Measurements from ENCODE around the gene EML3.
A peak's percentile ranks its signal among the peaks of the same experiment; 100 is the strongest.
"Not testable (repeated sequence)": the region's sequence is repeated elsewhere in the genome, so short reads cannot be mapped to it uniquely, and the experiment has no call there.

The EML3 gene

DNA sequence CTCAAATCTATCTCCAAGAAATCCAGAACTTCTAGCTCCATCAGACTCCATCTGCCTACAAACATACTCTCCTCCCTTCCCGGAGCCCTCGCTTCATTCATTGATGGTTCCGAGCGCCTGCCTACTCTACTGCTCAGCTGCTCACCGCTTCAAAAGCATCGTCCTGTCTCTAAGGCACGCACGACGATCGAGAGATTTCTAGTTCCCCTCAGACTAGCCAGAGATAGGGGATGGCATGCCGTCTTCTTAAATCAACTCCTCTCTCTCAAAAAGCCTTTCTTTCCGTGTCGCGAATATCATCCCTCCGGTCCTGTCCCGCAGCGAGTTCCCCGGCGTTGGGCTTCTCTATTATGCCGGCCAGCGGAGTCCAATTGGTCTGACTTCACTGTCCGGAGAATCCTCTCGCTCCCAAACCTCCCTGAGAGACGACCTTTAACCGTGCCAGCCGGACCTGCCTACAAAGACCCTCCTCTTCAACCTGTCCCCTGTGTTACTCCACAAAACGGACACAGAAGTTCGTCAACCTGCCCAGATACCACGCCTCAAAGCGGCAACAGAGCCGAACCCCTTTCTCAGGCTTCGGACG lies 39.5 kb downstream of the EML3 start:
- DNase-seq (ENCODE audit: low spot score) (no peak), FAIRE-seq (no peak)

DNA sequence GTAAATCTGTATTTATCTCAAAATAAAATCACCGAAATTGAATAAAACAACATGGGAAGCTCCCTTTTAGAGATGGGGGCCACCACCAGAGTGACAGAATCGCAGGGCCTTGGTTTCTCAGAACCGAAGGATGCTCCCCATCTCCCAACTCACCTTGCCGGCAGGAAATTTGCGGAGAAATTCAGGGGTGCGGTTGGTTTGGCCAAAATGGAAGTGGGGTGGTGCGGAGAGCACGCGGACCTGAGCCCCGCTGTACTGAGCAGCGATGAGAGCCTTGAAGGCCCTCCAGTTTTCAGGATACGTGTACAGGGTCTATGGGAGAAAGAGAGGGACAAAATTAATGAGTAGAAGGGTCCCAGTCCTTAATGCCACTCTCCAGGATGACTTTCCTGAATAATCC lies 40.1 kb downstream of the EML3 start:
- FAIRE-seq (no peak), DNase-seq (ENCODE audit: low spot score) (no peak)

DNA sequence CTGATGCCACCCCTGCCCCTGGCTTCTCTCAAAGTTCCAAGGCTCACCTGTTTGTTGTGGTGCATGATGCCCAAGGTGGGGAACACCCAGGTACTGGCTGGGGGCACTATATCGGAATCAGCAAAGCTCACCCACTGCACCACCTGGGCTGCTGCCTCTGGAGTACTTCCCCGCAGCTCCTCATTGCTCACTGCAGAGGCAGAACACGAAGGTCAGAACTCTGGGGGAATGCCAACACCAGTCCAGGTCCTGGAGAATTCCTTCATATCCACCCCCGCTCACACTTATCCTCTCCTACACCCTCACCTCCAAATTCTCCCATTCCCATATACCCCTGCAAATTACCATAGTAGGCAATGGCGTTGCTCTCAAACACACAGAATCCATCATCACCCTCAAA lies 41.1 kb downstream of the EML3 start:
- FAIRE-seq; DNase-seq (ENCODE audit: low spot score): not testable (repeated sequence)

DNA sequence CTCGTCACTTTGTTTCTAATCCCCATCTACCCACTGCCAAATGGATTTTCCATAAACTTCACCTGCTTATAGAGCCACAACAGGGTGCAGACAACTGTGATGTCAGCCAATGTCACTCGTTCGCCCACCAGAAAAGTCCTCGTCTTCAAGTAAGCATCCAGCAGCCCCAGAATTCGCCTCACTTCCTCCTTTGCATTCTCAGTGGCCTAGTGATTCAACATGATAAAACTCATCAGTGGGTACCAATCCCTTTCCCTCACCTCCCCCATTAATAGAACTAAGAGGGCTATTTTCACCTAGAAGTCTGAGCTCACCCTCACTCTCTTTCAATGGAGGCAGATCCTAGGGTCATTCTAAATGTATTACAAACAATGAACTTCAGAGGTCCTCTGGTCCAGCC lies 41.7 kb downstream of the EML3 start:
- FAIRE-seq, result not testable (repeated sequence)

DNA sequence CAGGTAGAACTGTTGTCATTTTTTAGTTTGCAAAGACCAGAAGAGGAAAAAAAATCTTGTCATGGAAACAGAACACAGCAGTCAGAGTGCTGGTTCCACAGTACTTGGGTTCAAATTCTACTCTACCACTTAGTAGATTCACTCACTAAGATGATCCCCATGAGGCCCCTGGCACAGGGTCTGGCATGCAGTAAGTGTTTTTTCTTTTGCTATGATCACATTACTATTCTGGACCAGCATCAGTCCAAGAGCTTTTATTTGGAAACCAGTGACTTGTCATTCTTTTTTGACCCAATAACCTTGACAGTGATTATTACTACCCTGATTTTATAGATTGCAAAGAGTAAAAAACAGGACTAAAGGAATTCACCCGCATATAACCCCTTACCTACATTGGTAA lies 43.0 kb downstream of the EML3 start:
- FAIRE-seq (no peak), DNase-seq (ENCODE audit: low spot score) (no peak)

More for the DNA sequence above, 41.7 kb downstream of the EML3 start:
- not testable (repeated sequence) for DNase-seq (ENCODE audit: low spot score)

DNA sequence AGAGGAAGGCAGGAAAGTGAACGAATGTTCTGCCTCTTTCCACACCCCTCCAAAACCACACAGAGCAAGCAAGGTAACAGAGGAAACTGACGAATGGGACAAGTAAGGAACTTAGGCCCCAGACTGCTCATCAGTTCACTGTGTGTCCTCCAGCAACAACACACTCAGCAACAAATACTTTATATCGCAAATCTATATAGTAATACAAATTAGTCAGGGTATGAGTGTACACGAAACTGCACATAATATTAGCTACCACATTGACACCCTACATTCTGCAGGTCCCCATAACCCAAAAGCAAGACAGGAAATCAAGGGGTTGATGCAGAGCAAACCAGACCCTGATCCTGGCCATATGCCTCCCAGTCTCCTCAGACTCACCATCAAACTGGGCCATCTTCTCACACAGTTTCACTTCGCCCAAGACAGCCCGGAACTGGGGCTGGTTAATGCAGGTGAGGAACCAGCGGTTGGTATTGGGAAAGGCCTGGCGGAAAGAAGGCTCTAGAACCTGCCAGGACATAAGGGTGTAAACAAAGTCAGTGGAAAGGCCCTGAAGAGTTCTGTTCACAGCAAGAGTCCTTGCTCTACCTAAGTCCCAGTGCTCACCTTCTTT lies 45.4 kb downstream of the EML3 start:
- FAIRE-seq, result no peak
- DNase-seq (ENCODE audit: low spot score), result no peak

DNA sequence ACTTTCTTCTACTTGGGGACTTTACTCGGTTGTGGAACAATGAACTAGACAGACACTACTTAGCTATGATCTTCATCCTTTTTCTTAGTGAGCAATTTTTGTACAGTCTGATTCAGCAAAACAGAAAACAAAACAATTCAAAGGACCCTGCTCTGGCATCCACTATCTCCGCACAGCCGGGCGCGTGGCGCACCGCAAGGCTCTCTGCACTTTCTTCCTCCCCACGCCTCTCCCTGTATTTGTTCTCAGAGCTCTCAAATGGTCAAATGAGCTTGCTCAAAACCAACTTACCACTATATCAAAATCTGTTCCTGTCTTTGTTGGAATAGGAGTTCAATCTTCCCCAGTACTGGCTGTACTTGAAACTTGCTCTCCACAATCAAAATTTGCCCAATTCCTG lies 46.3 kb downstream of the EML3 start:
- no peak for DNase-seq (ENCODE audit: low spot score)
- no peak for FAIRE-seq

DNA sequence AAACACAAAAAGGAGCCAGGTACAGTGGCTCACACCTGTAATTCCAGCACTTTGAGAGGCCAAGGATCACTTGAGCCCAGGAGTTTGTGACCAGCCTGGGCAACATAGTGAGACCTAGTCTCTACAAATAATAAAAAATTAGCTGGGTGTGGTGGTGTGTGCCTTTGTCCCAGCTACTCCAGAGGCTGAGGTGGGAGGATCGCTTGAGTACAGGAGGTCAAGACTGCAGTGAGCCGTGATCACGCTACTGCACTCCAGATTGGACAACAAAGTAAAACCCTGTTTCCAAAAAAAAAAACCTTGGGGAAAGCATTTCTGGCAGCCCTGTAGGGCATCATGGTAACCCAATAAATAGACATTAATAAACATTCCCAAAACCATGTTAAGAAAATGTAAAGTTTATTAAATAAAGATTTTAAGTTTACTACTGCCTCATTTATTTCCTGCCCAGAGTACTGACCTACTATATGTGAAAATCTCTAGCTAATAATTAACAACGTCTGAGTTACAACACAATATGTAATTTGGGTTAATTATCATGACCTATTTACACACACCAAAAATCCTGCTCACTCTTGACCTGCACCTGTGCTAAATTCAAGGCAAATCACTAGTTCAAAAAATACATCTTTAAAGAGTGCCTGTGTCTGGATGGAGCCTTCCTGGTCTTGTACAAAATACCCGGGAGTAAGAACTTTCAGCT lies 47.3 kb downstream of the EML3 start:
- DNase-seq (ENCODE audit: low spot score) (no peak), FAIRE-seq (no peak)

DNA sequence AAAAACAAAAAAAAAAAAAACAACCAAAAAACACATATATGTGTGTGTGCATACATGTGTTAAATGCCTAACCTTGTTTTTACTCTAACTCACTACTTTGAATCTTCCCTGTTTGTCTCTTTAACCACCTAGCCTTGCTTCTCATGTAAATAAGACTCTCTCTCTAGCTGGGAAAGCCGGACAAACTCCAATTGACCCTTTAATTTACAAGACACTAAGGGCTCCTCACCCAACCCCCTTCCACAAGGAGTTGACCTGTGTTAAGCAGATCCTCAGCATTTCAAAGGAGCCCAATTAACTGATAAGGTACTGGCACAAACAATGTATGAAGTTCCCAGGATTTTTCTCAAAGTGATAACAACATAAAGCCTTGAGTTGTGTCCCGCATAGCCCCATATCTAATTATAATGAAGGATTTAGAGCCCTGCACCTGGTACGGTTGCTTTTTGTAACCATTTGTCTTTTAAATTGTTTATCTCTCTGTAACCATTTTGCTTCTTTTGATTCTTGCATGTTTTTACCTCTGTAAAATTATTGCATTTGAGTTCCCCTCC lies 50.8 kb downstream of the EML3 start:
- FAIRE-seq; DNase-seq (ENCODE audit: low spot score): not testable (repeated sequence)

DNA sequence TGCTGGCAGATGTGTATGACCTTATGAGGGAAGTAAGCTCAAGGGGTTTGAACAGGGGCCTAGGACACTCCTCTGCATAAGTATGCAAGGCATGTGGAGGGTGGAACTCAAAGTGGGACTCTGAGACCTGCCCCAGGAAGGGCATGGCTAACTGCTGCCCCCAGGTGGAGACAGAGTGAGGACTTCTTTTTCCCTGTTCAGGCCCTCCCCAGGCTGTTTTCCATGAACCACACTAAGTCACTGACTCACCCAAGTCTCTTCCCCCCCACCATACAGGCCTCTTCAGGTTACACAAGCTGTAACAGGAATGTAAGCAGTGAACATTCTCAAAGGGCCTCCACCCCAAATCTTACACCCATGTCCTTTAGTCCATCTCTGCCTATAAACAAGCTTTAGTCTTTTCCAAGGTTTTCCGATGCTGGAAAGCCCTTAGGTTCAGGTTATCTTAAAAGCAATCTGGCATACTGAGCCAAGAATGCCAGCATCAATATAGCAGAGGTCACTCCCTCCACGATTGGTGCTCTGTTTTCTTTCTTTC lies 51.9 kb downstream of the EML3 start:
- no peak for FAIRE-seq
- peak; percentile 85 for DNase-seq (ENCODE audit: low spot score)

DNA sequence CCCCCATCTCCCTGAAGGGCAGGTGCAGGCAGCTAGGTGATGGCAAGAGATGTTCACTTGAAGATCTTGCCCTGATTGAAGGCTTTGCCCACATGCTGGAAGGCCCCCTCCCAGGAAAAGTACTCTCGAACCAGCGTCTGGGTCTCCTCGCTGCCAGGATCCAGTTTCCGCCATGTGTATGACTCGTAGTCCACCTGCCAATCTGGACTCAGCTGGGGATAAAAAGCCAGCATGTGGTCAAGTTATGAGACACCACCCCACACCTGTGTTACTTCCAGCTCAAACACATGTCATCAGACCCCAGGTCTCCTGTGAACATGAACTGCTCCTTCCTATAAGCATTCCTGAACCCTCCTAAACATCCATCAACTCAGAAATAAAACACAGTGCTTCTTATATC lies 52.9 kb downstream of the EML3 start:
- not testable (repeated sequence) for DNase-seq (ENCODE audit: low spot score); FAIRE-seq

DNA sequence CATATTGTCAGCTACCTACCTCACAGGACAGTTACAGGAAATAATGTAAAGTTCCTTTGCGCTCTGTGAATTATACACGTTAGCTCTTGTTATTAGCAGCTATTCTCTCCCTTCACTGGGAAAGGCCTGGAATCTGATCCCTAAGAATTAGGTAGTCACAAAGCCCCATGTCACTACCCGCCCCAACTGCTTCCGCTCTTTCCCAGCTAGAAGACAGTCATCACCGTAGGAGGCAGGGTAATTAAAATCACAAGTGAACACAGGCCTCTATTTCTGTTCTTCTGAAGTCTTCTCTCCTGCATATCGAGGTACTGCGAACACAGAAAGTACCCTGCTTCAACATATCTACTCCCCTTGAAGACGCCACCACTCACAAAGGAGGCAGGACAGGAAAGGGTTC lies 53.4 kb downstream of the EML3 start:
- DNase-seq (ENCODE audit: low spot score) (no peak), FAIRE-seq (no peak)

DNA sequence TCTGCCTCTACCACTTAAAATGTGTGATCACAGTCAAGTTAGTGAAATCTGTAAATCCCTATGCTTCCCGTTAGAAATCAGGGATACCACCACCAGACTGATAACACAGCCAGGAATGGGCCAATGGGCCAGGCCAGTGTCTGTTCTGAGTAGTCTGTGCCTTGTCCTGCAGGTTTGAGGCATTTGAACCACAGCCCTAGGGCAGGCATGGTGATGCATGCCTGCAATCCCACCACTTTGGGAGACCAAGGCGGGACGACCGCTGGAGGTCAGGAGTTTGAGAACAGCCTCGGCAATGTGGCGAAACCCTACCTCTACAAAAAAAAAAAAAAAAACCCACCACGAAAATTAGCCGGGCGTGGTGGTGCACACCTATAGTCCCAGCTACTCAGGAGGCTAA lies 53.9 kb downstream of the EML3 start:
- FAIRE-seq (no peak), DNase-seq (ENCODE audit: low spot score) (no peak)

DNA sequence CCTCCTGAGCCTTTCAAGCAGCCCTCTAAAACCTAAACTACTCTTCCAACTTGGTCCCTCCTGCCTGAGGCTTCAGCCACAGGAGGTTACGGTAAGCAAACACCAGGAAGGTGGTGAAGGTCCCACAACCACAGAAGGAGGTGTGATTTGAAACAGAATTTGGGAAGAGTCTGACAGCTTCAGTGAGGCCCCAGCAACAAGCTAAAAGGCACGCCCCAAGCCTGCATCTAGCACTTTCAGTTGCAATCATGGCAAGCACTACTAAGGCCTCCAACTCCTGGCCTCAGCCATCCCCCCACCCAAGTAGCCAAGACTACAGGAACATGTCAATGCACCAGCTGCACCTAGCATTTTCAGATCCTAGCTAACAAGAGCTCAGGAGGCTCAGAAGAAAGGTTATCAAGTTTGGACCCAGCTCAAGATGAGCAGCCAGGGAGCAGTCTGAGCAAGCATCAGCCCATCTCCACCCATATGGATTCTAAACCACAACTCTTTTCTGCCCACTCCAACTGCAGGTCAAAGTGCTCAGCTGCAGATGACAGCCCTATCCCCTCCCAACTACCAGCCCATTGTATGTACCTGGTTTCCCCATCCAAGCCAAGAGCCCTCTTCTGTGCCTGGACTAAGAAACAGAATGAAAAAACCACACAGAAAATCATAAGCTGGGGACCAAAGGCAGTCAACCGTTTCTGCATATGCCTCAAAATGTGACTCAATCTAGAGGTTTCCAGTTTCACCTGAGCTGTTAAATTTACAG lies 55.5 kb downstream of the EML3 start:
- DNase-seq (ENCODE audit: low spot score) (no peak), FAIRE-seq (no peak)

DNA sequence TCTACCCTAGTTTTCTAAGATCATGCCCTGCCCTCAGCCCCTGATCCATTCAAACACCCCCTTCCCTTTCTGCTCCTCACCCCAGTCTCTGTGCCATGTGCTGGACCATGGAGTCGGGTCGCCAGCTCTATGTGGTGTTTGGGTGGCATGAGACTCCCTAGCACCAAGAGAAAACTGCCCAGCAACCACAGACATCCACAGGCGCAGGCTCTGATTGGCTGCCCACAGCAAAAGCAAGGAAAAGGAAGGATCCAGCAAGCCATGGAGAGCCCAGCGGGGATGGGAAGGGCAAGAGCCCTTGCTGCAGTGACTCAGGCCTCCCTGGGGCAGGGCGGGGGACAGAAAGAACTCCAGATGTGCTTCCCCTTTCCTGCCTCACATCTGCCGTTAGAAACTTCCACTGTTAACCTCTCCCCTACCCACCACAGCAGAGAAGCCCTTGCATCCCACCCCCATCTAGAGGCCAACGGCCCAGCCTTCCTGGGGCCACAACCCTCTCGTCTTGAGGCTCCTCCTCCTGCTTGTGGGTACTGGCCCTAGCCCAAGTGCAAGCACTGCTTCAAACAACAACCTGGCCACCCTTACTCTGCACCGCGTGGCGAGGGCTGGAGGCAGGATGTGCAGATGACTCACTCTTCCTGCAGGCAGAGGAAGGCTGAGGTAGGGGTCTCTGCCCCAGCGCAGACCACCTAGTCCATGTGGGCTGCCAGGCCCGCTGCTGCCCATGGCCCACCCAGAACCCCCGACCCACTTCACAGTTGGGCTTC lies 56.3 kb downstream of the EML3 start:
- DNase-seq (ENCODE audit: low spot score) (peak; percentile 94), FAIRE-seq (peak; percentile 9)

DNA sequence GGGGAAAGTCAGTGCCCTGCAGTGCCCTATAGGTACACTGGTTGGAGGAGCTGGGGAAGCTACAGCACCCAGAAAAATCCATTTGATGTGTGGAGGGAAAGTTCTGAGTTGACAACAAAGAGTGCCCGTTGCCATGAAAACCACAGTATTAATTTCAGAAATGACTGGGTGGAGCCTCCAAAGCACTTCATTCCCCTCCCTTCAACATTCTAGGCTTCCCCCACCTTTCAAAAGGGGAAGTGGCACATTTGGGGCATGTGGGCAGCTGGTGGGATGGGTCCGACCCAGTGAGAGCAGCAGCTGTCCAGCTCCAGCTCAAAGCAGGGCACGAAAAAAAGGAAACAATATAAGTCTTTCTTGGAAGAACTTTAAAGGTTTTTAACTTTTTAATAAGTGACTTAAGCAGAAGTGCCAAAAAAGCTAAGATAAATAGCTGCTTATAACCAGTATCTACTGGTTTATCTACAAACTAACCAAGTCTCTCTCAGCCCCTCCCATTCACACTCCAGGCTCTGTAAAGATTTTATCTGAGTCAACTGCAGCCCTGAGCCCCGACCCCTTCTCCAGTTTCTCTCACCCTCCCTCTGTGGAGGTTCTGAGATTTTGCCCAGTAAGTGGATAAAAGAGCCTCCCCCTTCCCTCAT lies 57.0 kb downstream of the EML3 start:
- no peak for DNase-seq (ENCODE audit: low spot score)
- FAIRE-seq, result no peak

DNA sequence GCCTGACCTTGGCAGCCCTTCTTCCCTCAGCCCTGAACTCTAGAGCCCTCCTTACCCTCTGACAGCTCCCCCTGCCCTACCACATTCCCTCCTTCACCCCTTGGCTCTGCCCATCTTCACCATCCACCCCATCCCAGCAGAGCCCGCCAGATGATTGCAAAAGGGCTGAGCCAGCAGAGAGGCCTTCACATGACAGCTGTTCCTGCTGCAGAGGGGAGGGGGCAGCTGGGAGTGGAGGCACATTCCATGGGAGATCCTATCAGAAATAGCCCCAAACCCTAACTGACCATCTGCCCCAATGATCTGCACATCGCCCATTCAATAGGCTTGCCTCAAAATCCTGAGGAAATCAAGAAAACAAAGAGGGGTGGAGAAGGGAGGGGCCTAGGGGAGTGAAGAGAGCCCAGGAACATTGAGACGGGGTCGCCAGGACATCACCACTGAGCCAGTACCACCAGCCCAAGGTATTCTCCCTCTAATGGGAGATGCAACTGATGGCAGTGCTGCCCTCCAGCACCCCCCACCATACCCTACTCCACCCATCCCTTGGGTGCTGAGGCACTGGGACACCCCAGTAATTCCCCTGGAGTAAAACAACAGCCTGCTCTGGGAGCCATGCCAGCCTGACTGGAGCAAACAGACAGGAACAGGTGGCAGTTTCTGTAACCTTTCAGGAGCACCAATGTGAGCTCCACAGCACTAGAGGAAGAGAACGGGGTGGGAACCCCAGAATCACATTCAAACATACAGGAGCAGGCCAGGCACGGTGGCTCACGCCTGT lies 58.0 kb downstream of the EML3 start:
- no peak for FAIRE-seq
- DNase-seq (ENCODE audit: low spot score), result no peak

DNA sequence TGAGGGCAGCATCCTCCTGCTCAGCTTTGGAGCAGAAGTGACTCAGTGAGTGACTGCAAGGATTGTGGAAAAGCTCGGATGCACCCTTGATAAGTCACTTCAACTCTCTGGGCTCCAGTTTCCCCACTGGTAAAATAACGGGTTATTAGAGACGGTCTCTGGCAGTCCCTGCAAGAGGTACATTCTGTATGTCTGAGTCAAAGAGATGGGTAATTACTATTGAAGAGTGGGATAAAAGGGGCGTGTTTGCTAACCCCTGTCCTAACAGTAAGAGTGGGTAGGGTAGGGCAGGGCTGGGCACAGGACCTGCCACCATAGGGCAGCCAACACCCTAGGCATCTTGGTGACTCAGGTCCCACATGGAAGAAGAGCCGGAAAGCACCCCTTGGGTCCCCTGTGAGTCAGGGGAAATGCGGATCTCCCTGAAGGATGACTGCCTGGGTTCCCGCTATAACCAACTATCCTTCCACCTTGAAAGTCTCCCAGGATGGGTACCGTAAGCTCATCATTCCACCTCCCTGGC lies 58.7 kb downstream of the EML3 start:
- FAIRE-seq, result no peak
- no peak for DNase-seq (ENCODE audit: low spot score)
